K562 (cell line): ENCODE measurements around the gene SUCNR1. TPM values are rescaled to one million over a fixed set of nuclear protein-coding genes. Genes with fewer than 3 reads are reported as not detected.

ENCODE experiments used
- CBFA2T3 ChIP-seq: fragments of 450-650 bp; IDR thresholded peaks from 2 replicates; pipeline ENCODE4 v1.6.1; 2017
- CEBPB ChIP-seq: fragments of 450-650 bp; IDR thresholded peaks from 2 replicates; pipeline ENCODE4 v1.6.1; 2016; ENCODE audit warnings: missing genetic modification characterization, missing compliant biosample characterization
- GATAD2B ChIP-seq: fragments of 450-650 bp; IDR thresholded peaks from 2 replicates; pipeline ENCODE4 v1.6.1; 2017; ENCODE audit warnings: mild to moderate bottlenecking, borderline replicate concordance
- HDAC2 ChIP-seq: fragments of 450-650 bp; IDR thresholded peaks from 2 replicates; pipeline ENCODE4 v1.6.1; 2016; ENCODE audit warnings: mild to moderate bottlenecking
- HNRNPL ChIP-seq: fragments of 200-400 bp; formaldehyde crosslinking; IDR thresholded peaks from 2 replicates; pipeline ENCODE4 v1.6.1; 2017; ENCODE audit warnings: low read depth, mild to moderate bottlenecking, low read length
- JUN ChIP-seq, 2 experiments: sonication (generic) in 1 of 2; formaldehyde crosslinking in 1 of 2; IDR thresholded peaks; 2 replicates each; pipeline versions ENCODE4 v1.6.1 to v1.8.0; 2012 to 2022; ENCODE audit warnings: borderline replicate concordance in 2 of 2, mild to moderate bottlenecking in 2 of 2, improper control_type of control experiment in 1 of 2, low read depth in 1 of 2, low read length in 1 of 2, missing genetic modification reagents in 1 of 2
- NR4A1 ChIP-seq, 2 experiments: fragments of 250-450 bp in 1 of 2; fragments of 450-650 bp in 1 of 2; sonication (Bioruptor Pico) in 1 of 2; IDR thresholded peaks; 2 replicates each; pipeline versions ENCODE4 v1.4.0 to v1.6.1; 2016 to 2020; ENCODE audit warnings: mild to moderate bottlenecking in 2 of 2, missing compliant biosample characterization in 1 of 2, missing genetic modification characterization in 1 of 2, moderate library complexity in 1 of 2
- POLR2H ChIP-seq: IDR thresholded peaks from 2 replicates; pipeline ENCODE4 v1.6.1; 2016; ENCODE audit warnings: missing genetic modification characterization, low read depth, mild to moderate bottlenecking, control low read depth, missing compliant biosample characterization, moderate library complexity
- TBL1XR1 ChIP-seq, 2 experiments: IDR thresholded peaks; 2 replicates each; pipeline ENCODE4 v1.6.1; 2012; ENCODE audit warnings: improper control_type of control experiment in 2 of 2, low read length in 2 of 2, mild to moderate bottlenecking in 1 of 2
- ZBED1 ChIP-seq: IDR thresholded peaks from 2 replicates; pipeline ENCODE4 v1.6.1; 2014
- ZNF124 ChIP-seq: sonication (generic); formaldehyde crosslinking; IDR thresholded peaks from 2 replicates; pipeline ENCODE4 v1.8.1; 2022; ENCODE audit warnings: missing genetic modification reagents
- ZNF146 ChIP-seq: IDR thresholded peaks from one replicate; pipeline ENCODE4 v1.6.1; 2018; ENCODE audit warnings: missing compliant biosample characterization; ENCODE audit not compliant: unreplicated experiment
- ZNF561 ChIP-seq: fragments of 450-650 bp; formaldehyde crosslinking; conservative IDR thresholded peaks from 2 replicates; pipeline ENCODE4 v1.4.0; 2020; ENCODE audit warnings: mild to moderate bottlenecking, moderate library complexity
- ZNF57 ChIP-seq: fragments of 450-650 bp; formaldehyde crosslinking; IDR thresholded peaks from 2 replicates; pipeline ENCODE4 v1.4.0; 2020; ENCODE audit warnings: mild to moderate bottlenecking, moderate library complexity
- ZNF668 ChIP-seq: fragments of 250-450 bp; sonication (Bioruptor Pico); IDR thresholded peaks from 2 replicates; pipeline ENCODE4 v1.8.0; 2022; ENCODE audit warnings: mild to moderate bottlenecking, inconsistent platforms
- ZNF766 ChIP-seq: fragments of 200-800 bp; sonication (Bioruptor generic); conservative IDR thresholded peaks from 2 replicates; pipeline ENCODE4 v1.6.1; 2016; ENCODE audit warnings: missing genetic modification characterization, missing compliant biosample characterization
- ZNF830 ChIP-seq: fragments of 250-450 bp; sonication (Bioruptor Pico); IDR thresholded peaks from 2 replicates; pipeline ENCODE4 v1.5.0; 2021; ENCODE audit warnings: mild to moderate bottlenecking
- polyA plus RNA-seq, 8 experiments: library from polyadenylated mRNA; depleted of rRNA in 4 of 8; stranded (reverse) in 5 of 8; unstranded in 3 of 8; fragments of >200 nt; fragmentation: Nextera tagmentation in 2 of 8; fragmentation: Illumina TruSeq in 1 of 8; extraction: Ambion mirVana in 2 of 8; extraction: Trizol in 1 of 8; gene quantifications; 2 replicates each; pipeline versions ENCODE4 v1.2.1 to v1.2.3, GENCODE V29; 2011 to 2014; ENCODE audit warnings: inconsistent platforms in 1 of 8, missing spikeins in 1 of 8
- total RNA-seq, 7 experiments: library from RNA; depleted of rRNA in 6 of 7; stranded (reverse); fragments of >200 nt in 6 of 7; fragmentation: Illumina TruSeq in 2 of 7; extraction: Trizol in 2 of 7; gene quantifications; 2 replicates each; pipeline versions ENCODE4 v1.2.1 to v1.2.3, GENCODE V29; 2011 to 2021; ENCODE audit warnings: low replicate concordance in 1 of 7
- TF ChIP-seq, protein P1 (sequence below): IDR thresholded peaks from 2 replicates; pipeline ENCODE4 v1.6.1; 2016; ENCODE audit warnings: missing genetic modification characterization, missing compliant biosample characterization
- TF ChIP-seq, protein P2 (sequence below), 3 experiments: fragments of 200-800 bp in 1 of 3; fragments of 250-450 bp in 1 of 3; fragments of 450-650 bp in 1 of 3; sonication (Bioruptor Pico) in 1 of 3; sonication (Bioruptor generic) in 1 of 3; formaldehyde crosslinking in 1 of 3; IDR thresholded peaks; 2 replicates each; pipeline versions ENCODE4 v1.6.1 to v1.8.0; 2016 to 2022; ENCODE audit warnings: mild to moderate bottlenecking in 2 of 3, missing genetic modification characterization in 2 of 3, missing compliant biosample characterization in 1 of 3, moderate library complexity in 1 of 3
- TF ChIP-seq, protein P3 (sequence below), 2 experiments: IDR thresholded peaks; 2 replicates each; pipeline ENCODE4 v1.6.1; 2011; ENCODE audit warnings: borderline replicate concordance in 1 of 2, control low read depth in 1 of 2, low read depth in 1 of 2, low read length in 1 of 2, mild to moderate bottlenecking in 1 of 2, mixed read lengths in 1 of 2, moderate library complexity in 1 of 2; ENCODE audit not compliant: insufficient read depth in 1 of 2, insufficient read length in 1 of 2, poor library complexity in 1 of 2, severe bottlenecking in 1 of 2; ENCODE audit errors: extremely low read depth in 1 of 2
- TF ChIP-seq, protein P4 (sequence below), 2 experiments: fragments of 450-650 bp in 1 of 2; sonication (generic) in 1 of 2; formaldehyde crosslinking in 1 of 2; IDR thresholded peaks in 1 of 2; conservative IDR thresholded peaks in 1 of 2; 2 replicates each; pipeline versions ENCODE4 v1.6.1 to v1.8.1; 2016 to 2023; ENCODE audit warnings: mild to moderate bottlenecking in 2 of 2, moderate library complexity in 2 of 2, inconsistent platforms in 1 of 2, missing genetic modification reagents in 1 of 2

SUCNR1 gene
- total and polyA plus RNA-seq, 9 of the 15 experiments (the other 6 are each of a cell fraction or from before 2014, with no cell fraction given) = 0.04 to 0.54 (median 0.13) TPM

DNA sequence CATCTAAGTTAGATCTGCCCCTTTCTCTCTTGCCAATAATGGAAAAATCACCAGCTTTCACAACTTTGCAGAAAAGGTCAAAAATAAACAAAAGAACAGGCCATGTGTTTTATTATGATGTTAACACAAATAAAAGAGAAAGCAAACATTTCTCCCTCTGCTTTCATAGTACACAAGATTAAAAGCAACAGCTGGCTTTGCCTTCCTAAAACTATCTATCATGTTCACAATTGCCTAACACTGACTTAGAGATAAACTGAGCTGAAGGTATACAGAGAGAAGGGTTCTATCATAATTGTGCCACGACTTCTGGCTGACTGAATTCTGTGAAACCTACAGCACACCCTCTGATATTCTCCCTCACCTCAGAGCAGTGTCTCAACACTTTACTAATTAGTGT is 30.2 kb upstream of the SUCNR1 start (continued):
- TF ChIP-seq NR4A1 (CRISPR knock-in tag; IDR thresholded peaks at IDR 0.05) (no peak), NR4A1 (tag; IDR thresholded peaks at IDR 0.05) (no peak), CBFA2T3 (peak; percentile 21; the same call in 1 of the 2 replicates), ZNF830 (CRISPR knock-in tag) (no peak), ZNF766 (CRISPR knock-in tag) (no peak), ZNF146 (CRISPR knock-in tag) (no peak), TBL1XR1 (IDR thresholded peaks at IDR 0.05; ENCODE audit: low read length in 2 of 2) (no peak), ZBED1 (no peak), HDAC2 (no peak), GATAD2B (no peak), HNRNPL (no peak), ZNF561 (no peak), ZNF668 (CRISPR knock-in tag) (no peak), POLR2H (no peak), ZNF124 (CRISPR knock-in tag) (no peak), JUN (IDR thresholded peaks at IDR 0.05; ENCODE audit: borderline replicate concordance, low read depth, low read length) (no peak), JUN (CRISPR knock-in tag; IDR thresholded peaks at IDR 0.05; ENCODE audit: borderline replicate concordance) (no peak), ZNF57 (CRISPR knock-in tag) (no peak), CEBPB (tag) (peak; percentile 53)
- TF ChIP-seq, protein P1, sequence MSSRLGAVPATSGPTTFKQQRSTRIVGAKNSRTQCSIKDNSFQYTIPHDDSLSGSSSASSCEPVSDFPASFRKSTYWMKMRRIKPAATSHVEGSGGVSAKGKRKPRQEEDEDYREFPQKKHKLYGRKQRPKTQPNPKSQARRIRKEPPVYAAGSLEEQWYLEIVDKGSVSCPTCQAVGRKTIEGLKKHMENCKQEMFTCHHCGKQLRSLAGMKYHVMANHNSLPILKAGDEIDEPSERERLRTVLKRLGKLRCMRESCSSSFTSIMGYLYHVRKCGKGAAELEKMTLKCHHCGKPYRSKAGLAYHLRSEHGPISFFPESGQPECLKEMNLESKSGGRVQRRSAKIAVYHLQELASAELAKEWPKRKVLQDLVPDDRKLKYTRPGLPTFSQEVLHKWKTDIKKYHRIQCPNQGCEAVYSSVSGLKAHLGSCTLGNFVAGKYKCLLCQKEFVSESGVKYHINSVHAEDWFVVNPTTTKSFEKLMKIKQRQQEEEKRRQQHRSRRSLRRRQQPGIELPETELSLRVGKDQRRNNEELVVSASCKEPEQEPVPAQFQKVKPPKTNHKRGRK (tag) = no peak
- TF ChIP-seq, protein P2, sequence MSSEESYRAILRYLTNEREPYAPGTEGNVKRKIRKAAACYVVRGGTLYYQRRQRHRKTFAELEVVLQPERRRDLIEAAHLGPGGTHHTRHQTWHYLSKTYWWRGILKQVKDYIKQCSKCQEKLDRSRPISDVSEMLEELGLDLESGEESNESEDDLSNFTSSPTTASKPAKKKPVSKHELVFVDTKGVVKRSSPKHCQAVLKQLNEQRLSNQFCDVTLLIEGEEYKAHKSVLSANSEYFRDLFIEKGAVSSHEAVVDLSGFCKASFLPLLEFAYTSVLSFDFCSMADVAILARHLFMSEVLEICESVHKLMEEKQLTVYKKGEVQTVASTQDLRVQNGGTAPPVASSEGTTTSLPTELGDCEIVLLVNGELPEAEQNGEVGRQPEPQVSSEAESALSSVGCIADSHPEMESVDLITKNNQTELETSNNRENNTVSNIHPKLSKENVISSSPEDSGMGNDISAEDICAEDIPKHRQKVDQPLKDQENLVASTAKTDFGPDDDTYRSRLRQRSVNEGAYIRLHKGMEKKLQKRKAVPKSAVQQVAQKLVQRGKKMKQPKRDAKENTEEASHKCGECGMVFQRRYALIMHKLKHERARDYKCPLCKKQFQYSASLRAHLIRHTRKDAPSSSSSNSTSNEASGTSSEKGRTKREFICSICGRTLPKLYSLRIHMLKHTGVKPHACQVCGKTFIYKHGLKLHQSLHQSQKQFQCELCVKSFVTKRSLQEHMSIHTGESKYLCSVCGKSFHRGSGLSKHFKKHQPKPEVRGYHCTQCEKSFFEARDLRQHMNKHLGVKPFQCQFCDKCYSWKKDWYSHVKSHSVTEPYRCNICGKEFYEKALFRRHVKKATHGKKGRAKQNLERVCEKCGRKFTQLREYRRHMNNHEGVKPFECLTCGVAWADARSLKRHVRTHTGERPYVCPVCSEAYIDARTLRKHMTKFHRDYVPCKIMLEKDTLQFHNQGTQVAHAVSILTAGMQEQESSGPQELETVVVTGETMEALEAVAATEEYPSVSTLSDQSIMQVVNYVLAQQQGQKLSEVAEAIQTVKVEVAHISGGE (CRISPR knock-in tag; IDR thresholded peaks at IDR 0.05) = no peak
- TF ChIP-seq, protein P3, sequence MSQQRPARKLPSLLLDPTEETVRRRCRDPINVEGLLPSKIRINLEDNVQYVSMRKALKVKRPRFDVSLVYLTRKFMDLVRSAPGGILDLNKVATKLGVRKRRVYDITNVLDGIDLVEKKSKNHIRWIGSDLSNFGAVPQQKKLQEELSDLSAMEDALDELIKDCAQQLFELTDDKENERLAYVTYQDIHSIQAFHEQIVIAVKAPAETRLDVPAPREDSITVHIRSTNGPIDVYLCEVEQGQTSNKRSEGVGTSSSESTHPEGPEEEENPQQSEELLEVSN (IDR thresholded peaks at IDR 0.05; ENCODE audit: borderline replicate concordance in 1 of 2, extremely low read depth in 1 of 2, insufficient read depth in 1 of 2, insufficient read length in 1 of 2, low read depth in 1 of 2, low read length in 1 of 2, poor library complexity in 1 of 2, severe bottlenecking in 1 of 2) = no peak
- TF ChIP-seq, protein P4, sequence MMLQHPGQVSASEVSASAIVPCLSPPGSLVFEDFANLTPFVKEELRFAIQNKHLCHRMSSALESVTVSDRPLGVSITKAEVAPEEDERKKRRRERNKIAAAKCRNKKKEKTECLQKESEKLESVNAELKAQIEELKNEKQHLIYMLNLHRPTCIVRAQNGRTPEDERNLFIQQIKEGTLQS (IDR thresholded peaks at IDR 0.05) = no peak
- TF ChIP-seq, protein P4 (CRISPR knock-in tag; conservative IDR thresholded peaks at IDR 0.05) = no peak
